Measurements from ENCODE around the gene CDH19.

CDH19 gene, protein sequence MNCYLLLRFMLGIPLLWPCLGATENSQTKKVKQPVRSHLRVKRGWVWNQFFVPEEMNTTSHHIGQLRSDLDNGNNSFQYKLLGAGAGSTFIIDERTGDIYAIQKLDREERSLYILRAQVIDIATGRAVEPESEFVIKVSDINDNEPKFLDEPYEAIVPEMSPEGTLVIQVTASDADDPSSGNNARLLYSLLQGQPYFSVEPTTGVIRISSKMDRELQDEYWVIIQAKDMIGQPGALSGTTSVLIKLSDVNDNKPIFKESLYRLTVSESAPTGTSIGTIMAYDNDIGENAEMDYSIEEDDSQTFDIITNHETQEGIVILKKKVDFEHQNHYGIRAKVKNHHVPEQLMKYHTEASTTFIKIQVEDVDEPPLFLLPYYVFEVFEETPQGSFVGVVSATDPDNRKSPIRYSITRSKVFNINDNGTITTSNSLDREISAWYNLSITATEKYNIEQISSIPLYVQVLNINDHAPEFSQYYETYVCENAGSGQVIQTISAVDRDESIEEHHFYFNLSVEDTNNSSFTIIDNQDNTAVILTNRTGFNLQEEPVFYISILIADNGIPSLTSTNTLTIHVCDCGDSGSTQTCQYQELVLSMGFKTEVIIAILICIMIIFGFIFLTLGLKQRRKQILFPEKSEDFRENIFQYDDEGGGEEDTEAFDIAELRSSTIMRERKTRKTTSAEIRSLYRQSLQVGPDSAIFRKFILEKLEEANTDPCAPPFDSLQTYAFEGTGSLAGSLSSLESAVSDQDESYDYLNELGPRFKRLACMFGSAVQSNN

DNA sequence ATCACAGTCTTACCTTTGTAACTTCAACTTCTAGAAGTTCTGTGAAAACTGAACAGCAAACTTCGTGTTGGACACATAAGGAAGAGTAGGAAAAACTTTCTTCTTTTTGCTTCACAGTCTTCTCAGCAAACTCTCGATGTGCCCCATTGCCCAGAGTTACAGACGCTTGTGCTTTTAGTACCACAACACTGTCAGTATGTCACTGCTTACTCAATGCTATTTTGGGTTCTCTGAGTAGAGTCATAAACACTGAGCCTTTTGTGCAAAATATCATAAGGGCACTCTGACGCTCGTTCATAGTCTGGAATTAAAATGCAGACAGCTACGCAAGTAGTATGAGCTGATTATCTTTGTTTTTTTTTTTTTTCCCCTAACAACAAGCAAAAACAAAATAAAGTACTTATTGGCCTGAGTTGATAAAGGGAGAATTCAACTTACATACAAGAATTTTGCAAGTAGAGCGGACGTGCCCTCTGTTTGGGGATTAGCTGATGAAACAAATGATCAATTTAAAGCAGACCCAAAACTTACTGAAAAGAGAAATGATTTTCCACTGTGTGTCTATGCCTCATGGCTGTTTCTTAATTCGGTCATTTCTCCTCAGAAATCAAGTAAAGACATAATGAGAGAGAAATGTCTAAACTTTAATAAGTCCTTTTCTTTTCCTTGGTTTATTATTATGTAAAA, at the start of gene CDH19:
TSS of gene CDH19 (minus strand) at position 150 of the 687 bp plus-strand sequence. CDS start 31,886 bp downstream, outside the sequence.
- DNase-seq, result no peak

DNA sequence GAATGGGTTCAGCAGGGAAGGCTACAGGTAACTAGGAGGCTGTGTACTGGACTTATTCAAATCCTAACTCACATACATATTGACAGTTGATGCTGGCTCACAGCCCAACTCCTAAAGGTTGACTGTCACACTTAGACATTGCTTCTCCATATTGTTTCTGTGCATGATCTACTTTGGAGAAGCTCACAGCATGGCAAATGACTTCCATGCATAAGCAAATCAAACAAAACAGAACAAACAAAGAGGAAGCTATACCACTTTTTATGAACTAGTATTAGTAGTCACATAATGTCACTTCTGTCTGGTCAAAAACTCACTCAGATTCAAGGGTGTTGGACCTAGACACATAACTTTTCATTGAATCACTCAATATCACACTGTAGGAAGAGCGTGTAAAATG, 43.8 kb upstream of the CDH19 start:
- no peak for DNase-seq

DNA sequence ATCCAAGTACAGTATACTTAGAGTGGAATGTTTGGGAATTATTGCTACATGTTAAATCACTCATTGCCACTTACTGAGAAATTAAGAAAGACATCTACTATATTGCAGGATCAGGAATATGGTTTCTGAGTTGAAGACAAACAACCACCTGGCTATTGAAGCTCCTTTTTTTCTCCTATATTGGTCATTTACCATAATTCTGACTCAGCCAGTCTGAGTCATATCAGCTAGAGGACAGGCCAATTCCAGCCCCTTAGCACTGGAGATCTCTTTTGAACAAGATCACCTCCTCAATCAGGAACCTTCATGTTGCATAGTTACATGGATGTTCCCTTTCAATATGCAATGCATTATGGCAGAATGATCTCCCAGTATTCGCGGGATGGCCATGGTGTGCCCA, 42.7 kb upstream of the CDH19 start:
- DNase-seq, result no peak

DNA sequence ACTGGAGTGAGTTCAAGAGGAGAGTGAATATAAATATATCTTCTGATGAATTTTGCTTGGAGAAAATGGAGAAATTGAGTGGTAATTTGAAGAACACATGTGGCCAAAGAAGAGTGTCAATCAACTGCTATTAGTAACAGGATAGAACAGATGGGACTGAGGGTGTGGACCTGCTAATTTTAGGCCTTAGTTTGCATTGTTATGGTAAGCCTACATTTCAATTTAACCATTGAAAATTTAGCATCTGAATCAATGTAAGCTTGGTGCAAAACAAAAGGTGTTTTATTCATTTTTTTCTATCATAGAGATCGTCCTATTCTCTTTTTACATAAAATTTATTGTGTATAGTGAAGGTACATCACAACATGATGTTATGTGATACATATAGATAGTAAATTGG, 42.1 kb upstream of the CDH19 start:
- DNase-seq, result no peak

DNA sequence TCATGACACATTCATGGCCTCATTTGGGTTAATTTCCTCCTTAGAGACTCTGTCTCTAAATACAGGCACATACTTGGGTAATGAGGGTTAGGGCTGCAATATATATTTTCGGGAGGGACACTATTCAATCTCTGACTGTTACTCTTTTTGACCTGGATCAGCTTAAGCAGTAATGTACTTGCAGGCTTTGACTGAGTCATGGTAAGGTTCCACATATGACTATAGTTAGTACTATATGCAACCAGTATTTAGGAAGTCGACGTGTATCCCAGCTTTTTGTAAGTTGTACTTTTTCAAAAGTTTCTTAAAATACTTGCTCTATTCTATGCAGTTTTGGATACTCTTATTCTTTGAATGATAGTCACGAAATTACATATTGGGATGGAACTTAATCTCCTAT, 37.2 kb upstream of the CDH19 start:
- no peak for DNase-seq

DNA sequence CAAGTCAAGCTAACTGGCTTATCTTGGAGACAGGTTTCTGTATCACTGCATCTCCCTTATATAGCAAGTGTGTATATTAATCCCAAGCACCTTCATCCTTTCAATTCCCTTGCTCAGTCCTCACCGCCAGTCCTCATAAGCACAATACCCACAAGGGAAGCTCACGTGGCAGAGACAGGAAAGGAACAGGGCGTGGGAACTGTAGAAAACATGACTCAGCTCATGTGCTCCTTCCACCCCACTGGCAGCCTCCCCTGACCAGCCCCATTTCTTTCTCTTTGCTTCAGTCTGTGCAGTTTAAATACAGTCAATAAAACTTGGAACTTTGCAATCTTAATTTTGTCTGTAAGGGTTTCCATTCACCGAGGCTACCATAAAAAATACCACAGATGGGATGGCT, 36.5 kb upstream of the CDH19 start:
- no peak for DNase-seq

DNA sequence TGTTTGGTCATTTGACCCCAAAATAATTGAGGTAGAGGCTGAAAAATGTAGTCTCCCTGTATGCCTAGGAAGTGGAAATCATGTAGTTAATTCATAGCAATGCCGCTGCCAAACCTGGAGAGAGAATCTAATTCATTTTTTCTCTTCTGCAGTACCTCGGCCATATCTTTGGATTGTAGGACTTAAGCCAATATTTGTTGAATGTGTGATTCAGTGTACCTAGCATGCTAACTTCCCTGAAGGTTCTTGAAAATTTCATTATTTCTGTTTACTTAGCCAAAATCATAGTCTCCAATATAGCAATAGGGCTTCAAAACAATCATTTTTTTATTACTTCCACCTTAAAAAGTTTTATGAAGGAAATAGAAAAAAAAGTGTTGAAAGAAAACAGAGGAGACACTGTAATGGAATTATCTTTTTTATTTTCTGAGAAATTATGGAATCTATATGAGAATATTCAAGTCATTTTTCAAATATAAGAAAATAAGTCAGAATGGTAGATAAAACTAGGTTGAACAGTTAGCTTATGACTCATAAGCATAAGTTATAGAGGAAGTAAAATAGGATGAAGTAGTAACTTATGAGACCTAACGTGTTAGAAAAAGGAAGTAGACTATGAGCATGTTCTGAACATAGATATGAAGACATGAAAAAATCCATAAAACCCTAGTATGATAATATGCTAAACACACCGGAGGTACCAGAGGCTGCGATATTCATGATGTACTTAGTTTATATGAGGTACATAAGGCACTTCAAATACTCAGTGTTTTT, 35.2 kb upstream of the CDH19 start:
- no peak for DNase-seq

DNA sequence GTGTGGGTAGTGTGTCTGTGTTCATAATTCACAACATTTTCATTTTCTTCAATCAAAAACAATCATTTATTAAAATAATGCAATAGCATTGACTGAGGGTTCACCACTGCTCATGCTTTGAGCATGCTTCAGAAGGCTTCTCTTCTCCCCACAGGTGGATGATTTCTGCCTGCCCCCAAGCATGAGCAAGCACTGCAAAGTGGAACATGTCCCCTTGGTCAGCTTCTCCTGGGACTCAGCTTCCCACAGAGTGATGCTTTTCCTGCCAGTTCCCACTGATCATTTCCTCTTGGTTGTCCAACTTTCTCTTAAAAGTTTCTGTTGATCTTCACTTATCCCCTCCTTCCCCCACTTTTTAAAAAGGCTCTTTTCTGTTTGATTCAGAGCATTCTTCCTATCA, 31.5 kb upstream of the CDH19 start:
- no peak for DNase-seq

DNA sequence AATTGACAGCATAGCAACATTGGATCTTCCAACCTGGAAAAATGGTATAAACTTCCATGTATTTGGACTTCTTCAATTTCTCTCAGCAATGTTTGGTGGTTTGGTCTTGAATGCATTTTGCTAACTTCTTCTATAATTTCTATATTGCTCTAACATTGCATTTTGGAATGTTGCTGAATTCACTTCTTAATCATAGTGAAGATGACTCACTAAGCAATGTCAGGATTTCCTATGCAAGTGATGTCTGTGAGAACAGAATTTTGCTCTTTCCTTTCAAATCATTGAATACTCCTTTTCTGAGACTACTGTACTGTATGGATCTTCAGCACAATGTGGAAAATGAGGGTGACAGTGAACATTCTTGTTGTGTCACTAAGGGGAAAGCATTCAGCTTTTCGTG, 28.9 kb upstream of the CDH19 start:
- DNase-seq, result no peak

DNA sequence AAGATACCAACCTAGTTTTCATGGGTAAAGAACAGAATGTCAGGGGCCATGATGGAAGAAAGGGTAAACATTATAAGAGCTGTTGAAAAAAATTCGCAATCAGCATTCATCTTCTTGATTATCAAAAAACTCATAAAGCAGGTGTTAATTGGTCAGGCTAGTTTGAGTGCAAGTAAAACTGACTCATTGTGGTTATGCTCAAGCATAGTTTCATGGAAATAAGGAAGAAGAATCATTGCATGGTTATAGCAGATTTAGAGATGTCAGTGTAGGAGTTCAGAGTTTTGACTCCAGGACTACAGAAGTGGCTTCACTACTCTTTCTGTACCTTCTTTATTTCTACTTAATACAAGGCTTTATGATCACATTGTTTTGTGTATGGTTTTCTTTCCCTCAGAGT, 26.9 kb upstream of the CDH19 start:
- DNase-seq, result no peak

DNA sequence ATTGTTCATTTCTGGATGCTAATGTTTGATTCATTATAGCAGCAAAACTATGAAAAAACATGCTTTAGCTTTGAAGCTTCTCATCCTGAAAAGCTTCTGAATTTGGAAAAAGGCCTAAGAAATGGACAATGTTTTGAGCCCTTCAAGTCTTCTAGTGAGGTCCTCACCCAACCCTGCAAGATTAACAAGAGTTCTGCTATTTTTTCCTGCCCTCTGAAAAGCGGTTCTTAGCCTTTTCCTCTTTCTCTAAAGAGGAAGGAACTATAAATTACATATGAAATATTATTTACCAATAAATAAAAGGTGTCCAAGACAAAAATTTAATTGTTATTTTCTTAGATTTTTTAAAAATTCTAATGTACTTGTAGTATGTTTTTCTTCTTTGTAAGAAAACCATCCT, 19.9 kb upstream of the CDH19 start:
- DNase-seq, result no peak

DNA sequence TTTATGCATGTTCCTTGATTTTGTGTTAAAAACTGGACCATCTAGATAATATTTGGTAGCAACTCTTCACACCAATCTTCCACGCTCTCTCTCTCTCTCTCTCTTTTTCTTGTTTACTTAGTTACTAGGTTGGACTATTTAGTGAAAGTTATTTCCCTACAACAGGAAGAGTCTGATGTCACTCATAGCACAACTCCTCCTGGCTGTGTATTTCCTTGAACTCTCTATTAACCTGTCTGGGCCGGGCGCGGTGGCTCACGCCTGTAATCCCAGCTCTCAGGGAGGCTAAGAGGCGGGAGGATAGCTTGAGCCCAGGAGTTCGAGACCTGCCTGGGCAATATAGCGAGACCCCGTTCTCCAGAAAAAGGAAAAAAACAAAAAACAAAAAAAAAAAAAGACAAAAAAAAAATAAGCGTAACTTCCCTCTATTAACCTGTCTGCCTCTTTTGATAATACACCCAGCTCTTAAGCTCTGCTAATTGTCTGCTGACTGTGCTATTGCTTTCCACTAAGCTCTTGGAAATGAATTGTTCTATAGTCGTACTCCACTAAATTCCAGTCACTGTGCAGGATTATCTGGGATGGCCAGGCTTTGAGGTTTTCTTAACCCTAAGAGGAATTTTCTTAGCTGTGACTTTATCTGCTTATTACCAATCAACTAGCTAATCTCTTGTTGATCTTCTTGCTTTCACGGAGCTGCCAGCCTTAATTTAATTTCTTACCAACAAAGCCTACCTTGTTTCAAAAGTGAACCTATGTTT, 18.1 kb upstream of the CDH19 start:
- no peak for DNase-seq

DNA sequence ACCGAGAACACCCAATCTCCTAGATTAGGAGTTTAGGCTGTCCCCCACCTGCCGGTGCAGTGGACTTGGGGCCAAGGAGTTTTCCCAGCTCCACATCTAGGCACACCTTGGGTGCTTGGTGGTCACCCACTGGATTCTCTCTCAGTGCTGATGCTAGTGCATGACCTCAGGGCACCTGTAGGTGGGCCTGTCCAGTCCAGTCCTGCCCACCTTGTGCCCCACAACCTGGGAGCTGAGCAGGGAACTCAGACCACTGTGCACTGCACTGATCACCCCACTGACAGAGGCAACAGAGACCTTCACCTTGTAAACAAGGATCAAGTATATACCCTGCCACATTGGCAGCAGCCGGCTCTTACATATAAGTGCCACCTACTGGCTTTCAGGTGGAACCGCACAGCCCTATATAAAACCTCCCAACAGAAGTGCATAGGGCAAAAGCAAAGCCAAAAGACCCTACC, 12.7 kb upstream of the CDH19 start:
- DNase-seq, result no peak

DNA sequence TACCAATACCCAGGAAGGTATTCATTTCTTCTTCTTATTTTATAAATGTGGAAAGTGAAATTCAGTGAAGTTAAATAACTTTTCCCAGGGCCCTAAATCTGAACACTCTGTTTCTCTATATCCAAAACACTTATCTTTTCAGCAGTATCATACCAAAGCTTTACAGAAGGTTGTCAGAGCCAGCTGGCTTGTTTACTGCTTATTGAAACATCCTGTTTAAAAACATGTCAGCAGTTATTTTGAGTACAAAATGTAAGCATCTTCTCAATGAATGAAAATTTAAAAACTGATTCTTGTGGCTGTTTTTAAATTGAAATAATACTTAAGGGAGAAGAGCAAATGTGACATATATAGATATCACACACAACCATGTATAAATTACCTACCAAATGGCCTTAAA, 11.3 kb upstream of the CDH19 start:
- DNase-seq, result no peak

DNA sequence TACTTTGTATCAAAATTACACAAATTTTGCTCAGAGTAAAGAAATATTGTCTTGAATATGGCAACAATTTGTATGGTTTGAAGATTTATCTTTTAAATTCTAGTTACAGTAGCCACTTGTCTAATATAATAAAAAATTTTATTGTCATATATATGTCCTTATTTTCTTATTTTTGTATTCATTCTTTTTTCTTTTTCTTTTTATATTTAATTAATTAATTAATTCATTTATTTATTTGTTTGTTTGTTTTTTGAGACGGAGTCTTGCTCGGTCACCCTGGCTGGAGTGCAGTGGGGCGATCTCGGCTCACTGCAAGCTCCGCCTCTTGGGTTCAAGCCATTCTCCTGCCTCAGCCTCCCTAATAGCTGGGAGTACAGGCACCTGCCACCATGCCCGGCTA, 3.7 kb upstream of the CDH19 start:
- DNase-seq, result no peak

DNA sequence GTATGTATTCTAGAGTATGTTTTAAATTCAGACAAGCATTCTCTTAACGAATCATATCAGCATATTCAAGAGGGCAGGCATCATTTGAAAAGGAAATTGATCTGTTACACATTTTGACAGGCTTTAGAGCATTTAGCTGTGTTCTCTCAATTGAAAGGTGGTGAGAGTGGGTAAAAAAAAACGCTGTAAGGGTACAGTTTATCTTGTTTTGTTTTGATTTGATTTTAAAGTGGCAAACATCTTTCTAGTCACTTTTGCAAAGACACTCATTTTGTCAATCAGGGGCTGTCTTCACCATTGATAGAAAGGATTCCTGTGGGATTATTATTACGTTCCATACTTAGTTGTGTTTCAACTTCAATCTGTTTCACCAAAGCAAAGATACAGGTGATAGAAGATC, 2.2 kb downstream of the CDH19 start:
- DNase-seq, result no peak

DNA sequence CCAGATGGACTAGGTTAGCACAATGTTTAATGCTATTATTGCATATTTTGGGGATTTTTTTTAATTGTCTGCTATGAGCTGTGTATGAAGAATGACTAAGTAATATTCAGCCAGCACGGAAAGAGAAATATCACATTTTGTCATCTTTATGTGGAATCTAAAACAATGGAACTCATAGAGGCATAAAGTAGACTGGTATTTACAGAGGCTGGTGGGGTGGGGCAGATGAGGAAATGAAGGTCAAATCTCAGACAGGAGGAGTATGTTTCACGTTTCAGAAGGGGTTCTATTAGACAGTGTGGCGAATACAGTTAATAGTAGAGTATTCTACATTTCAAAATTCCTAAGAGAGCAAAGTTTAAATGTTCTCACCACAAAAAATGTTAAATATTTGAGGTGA, 4.7 kb downstream of the CDH19 start:
- no peak for DNase-seq

DNA sequence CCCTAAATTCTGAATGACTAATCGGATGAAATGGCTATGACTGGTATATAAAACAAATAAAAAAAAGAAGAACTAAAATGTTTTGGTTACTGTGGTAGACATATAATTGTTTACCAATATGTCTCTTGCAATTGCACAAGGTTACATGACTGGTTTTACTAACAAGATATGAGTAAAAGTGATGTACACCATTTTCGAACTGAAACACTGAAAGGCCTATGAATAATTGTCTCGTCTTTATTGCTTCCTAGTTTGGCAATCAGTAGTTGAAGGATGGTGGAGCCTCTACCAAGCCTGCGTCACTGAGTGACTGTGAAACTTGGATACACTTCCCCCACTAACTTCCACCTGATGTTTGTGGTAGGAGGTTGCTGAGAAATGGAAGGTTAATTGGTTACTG, 16.5 kb downstream of the CDH19 start:
- no peak for DNase-seq

DNA sequence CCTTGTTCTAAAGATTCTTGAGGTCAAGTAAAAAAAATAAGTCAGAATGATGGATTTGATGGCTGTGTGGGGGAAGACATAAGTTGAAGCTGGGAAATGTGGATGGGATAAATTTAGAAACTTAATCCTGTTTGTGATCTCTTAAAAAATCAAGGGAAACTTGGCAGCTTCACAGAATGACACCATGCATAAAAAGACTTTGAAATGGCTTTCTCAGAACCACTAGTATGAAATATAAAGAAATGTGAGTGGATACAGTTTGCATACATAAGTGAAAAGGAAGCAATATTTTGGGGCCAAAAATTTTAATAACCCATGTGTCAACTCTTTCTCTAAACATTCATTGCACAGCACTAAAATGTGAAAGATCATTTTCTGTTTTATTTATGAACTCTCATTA, 21.7 kb downstream of the CDH19 start:
- no peak for DNase-seq

DNA sequence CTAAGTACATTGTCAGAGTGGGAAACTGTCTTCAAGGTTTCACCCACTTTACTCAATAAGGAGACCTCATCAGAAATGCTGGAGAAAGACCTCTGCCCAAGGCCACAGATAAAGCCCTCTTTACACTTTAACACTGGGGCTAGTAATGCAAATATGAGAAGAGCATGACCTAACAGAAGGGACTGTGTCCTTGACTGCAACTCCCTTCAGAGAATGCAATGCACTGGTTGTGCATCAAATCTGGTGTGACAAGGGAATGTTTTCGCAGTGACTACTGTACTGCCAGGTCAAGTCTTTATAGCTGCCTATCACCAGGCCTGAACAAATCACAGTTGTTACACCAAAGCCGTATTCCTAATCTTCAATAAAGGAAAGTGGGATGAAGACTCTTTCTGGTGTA, 28.6 kb downstream of the CDH19 start:
- no peak for DNase-seq

DNA sequence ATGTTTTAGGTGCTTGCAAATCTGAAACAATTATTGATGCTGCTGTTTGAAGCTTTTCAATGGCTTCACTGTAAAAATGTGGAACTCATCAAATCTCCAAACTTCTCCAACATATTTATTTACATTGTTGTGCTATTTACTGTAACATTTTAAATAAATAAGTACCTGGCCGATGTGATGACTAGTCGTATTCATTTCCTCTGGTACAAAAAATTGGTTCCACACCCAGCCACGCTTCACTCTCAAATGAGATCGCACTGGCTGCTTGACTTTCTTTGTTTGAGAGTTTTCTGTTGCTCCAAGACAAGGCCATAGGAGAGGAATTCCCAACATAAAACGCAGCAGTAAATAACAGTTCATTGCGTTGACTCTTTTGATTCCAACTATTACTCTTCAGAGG, 32.0 kb downstream of the CDH19 start:
- no peak for DNase-seq

DNA sequence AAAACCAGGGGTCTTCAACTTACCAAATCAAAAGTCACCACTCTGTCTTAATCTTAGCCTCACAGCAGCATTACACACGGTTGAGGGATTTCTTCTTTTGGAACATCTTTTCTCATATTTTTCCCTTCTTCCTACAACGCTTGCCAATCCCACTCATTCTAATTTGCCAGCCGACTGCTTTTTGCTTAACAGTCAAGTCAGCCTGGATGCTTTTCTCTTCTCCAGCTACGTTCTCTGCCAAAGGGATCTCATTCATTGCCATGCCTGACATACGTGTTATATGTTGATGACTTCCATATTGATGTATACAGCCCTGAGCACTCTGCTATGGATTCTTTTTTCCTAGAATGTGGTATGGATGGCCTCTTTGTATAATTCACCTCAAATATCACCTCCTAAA, 37.3 kb downstream of the CDH19 start:
- DNase-seq, result no peak
